GM06990 (cell line): ENCODE results near the gene CORIN.
A peak's percentile ranks its signal among the peaks of the same experiment; 100 is the strongest.
"Not testable (repeated sequence)": the region's sequence is repeated elsewhere in the genome, so short reads cannot be mapped to it uniquely, and the experiment has no call there.

Experiments used
- DNase-seq: peaks from one replicate; pipeline ENCODE4 v3.0.0-alpha.2; 2011; ENCODE audit not compliant: insufficient read length; ENCODE audit errors: extremely low read depth
- H3K27me3 ChIP-seq: replicated peaks from 2 replicates; pipeline ENCODE4 v1.6.0; 2011; ENCODE audit warnings: low read length; ENCODE audit not compliant: control insufficient read depth, insufficient read depth
- H3K36me3 ChIP-seq: 2 replicates; pipeline ENCODE4 v1.5.1; 2011; ENCODE audit warnings: low read length; ENCODE audit not compliant: control insufficient read depth, insufficient read depth
- H3K4me3 ChIP-seq: replicated peaks from 2 replicates; pipeline ENCODE4 v1.5.1; 2011; ENCODE audit warnings: low read depth, mild to moderate bottlenecking, control low read depth, low read length
- TF ChIP-seq, protein P1 (sequence below): IDR thresholded peaks from 2 replicates; pipeline ENCODE4 v1.5.1; 2011; ENCODE audit warnings: low read length, control low read depth, mild to moderate bottlenecking, inconsistent platforms; ENCODE audit not compliant: insufficient read depth, poor library complexity, severe bottlenecking

Gene CORIN

GRCh38 chr4:47694322-47694721 is 143.5 kb downstream of the CORIN start:
- Histone ChIP-seq H3K27me3 (no peaks in the 10 kb centered on the region), H3K36me3 (no peaks in the 10 kb centered on the region), H3K4me3 (no peak overlapping the region)
- TF ChIP-seq, protein P1, sequence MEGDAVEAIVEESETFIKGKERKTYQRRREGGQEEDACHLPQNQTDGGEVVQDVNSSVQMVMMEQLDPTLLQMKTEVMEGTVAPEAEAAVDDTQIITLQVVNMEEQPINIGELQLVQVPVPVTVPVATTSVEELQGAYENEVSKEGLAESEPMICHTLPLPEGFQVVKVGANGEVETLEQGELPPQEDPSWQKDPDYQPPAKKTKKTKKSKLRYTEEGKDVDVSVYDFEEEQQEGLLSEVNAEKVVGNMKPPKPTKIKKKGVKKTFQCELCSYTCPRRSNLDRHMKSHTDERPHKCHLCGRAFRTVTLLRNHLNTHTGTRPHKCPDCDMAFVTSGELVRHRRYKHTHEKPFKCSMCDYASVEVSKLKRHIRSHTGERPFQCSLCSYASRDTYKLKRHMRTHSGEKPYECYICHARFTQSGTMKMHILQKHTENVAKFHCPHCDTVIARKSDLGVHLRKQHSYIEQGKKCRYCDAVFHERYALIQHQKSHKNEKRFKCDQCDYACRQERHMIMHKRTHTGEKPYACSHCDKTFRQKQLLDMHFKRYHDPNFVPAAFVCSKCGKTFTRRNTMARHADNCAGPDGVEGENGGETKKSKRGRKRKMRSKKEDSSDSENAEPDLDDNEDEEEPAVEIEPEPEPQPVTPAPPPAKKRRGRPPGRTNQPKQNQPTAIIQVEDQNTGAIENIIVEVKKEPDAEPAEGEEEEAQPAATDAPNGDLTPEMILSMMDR: no peak
- DNase-seq: no peak

DNA sequence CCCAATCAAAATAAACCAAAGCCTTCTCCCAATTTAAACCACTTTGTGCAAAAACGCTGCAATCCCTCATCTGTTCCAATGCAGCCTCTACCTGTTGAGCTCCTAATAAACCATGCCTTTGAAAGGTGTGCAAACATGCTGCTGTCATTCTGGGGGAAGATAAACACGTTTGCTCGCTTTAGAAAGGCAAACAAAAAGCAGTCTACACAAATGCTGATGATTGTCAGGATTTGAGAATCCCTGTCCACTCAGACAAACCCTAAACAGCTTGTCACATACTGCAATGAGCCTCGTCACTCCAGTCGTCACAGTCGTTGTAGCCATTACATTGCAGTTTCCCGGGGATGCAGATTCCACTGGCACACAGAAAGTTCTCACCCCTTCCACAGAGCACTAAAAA is 145.2 kb downstream of the CORIN start:
- H3K36me3 ChIP-seq: no peaks in the 10 kb centered on the region
- DNase-seq: no peak
- TF ChIP-seq, protein P1: no peak
- no peak overlapping the region for H3K4me3 ChIP-seq
- H3K27me3 ChIP-seq: no peaks in the 10 kb centered on the region

DNA sequence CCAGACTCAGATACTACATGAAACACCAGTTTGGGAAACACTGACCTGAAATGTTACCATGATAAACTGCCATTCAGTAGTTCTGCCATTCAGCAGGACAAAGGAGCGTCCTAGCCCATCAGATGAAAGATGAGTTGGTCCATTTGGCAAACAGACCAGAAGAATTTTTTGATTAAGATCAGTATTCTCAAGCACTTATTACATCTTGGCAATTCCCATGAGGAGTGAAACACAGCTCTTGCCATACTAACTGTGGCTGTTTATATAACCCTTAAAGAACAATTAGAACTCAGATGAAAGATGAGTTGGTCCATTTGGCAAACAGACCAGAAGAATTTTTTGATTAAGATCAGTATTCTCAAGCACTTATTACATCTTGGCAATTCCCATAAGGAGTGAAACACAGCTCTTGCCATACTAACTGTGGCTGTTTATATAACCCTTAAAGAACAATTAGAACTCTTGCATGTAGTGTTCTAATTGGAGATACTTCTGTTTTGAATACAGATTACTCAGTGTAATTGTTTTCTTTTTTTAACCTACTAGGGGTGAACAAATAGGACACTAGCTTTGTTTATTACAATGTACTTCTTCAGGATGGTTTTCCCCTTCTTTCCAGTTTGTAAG is 146.0 kb downstream of the CORIN start:
- not testable (repeated sequence) for DNase-seq, H3K4me3 ChIP-seq, H3K27me3 ChIP-seq, H3K36me3 ChIP-seq

DNA sequence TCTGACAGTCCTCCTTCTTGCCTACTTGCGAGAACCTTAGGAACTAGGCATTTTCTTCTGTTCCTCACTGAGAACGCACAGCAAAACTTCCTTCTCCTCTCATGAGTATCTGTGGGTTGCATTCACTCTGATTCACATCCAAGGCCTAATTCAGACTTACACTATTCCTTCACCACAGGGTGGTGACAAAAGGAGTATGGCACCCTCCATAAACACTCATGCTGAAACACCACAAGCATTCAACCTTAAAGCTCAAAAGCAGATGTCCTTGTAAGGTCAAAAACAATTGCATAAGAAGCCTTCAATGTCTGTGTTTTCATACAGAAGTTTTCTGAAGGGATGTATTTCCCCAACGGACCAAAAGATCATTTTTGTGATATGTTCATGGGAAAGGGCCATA is 147.3 kb downstream of the CORIN start:
- no peak overlapping the region for H3K4me3 ChIP-seq
- TF ChIP-seq, protein P1: no peak
- no peaks in the 10 kb centered on the region for H3K27me3 ChIP-seq
- no peak for DNase-seq
- H3K36me3 ChIP-seq: no peaks in the 10 kb centered on the region

- Histone ChIP-seq H3K27me3 (no peaks in the 10 kb centered on the region; the same call in 1 of the 2 replicates), H3K36me3 (no peaks in the 10 kb centered on the region), H3K4me3 (no peak overlapping the region)
- peak; percentile 15 for DNase-seq
- TF ChIP-seq, protein P1: peak; percentile 80
Measured at GRCh38 chr4:47686294-47686872, 151.5 kb downstream of the CORIN start.

- TF ChIP-seq, protein P1: no peak
- no peaks in the 10 kb centered on the region for H3K27me3 ChIP-seq
- no peak overlapping the region for H3K4me3 ChIP-seq
- no peak for DNase-seq
- no peaks in the 10 kb centered on the region for H3K36me3 ChIP-seq
Measured at GRCh38 chr4:47675806-47676205, 162.1 kb downstream of the CORIN start.
